Fibroblast of mammary gland (primary cell): ENCODE data around the gene NXNL1.

Source experiments
- DNase-seq: peaks from one replicate; pipeline ENCODE4 v3.0.0-alpha.2; 2010; ENCODE audit warnings: low read depth
- H3K4me3 ChIP-seq: 2 replicates; pipeline ENCODE4 v1.5.1; 2011; ENCODE audit warnings: low read depth, mild to moderate bottlenecking, low read length, moderate library complexity; ENCODE audit not compliant: control insufficient read depth
- TF ChIP-seq, protein P1 (sequence below): conservative IDR thresholded peaks from 2 replicates; pipeline ENCODE4 v1.5.1; 2011; ENCODE audit warnings: low read depth, low read length, inconsistent platforms; ENCODE audit not compliant: control insufficient read depth, insufficient read depth

Gene NXNL1

DNA sequence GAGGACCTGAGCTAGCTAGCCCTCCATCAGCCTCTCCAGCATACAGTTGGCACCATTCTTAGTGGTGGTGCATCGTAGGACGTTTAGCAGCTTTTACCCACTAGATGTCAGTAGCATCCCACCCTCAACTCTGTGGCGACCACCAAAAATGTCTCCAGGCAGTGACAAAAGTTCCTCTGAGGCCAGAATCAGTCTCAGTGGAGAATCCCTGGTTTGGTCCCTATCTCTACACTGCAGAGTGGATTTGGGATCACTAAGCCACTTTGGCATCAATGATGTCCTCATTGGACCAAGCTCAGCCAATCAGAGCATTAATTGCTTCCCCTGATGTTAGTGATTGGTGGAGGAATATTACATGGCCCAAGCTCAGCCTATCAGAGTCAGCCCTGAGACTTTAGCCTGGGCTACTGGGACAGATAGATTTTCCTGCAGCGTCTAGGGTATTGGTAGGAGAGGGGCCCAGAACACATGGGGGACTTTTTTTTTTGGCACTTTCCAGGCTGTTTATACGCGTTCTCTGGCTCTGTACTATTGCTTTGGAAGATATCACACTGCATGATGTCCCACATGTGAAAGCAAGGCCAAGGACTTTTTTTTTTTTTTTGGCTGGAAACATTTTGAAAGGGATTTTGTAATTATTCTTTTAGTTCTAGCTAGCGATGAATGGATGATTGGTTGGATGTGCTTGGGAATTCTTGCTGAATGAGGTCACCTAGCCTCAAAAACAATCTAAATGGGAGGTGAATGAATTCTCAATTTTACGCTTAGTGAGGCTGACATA is 19.3 kb downstream of the NXNL1 start:
- TF ChIP-seq, protein P1, sequence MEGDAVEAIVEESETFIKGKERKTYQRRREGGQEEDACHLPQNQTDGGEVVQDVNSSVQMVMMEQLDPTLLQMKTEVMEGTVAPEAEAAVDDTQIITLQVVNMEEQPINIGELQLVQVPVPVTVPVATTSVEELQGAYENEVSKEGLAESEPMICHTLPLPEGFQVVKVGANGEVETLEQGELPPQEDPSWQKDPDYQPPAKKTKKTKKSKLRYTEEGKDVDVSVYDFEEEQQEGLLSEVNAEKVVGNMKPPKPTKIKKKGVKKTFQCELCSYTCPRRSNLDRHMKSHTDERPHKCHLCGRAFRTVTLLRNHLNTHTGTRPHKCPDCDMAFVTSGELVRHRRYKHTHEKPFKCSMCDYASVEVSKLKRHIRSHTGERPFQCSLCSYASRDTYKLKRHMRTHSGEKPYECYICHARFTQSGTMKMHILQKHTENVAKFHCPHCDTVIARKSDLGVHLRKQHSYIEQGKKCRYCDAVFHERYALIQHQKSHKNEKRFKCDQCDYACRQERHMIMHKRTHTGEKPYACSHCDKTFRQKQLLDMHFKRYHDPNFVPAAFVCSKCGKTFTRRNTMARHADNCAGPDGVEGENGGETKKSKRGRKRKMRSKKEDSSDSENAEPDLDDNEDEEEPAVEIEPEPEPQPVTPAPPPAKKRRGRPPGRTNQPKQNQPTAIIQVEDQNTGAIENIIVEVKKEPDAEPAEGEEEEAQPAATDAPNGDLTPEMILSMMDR: peak; percentile 59
- H3K4me3 ChIP-seq: no peak overlapping the region
- peak; percentile 66 for DNase-seq

DNA sequence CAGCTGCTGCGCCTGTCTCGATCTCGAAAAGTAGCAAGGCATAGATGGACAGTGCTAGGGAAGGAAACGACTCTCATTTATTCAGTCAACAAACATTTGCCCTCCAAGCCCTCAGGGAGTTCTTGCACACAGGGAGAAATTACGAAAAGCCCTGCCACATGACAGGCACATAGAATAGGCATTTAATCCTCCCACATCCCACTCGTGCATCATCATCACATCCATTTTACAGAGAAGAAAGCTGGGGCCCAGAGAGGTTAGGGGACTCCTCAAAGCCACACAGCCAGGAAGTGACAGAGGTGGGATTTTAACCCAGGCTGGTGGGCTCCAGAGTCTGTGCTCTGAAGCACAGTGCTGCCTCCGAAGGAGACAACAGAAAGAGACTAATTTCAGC is 23.9 kb downstream of the NXNL1 start:
- TF ChIP-seq, protein P1: no peak
- H3K4me3 ChIP-seq: no peak overlapping the region
- DNase-seq: no peak

DNA sequence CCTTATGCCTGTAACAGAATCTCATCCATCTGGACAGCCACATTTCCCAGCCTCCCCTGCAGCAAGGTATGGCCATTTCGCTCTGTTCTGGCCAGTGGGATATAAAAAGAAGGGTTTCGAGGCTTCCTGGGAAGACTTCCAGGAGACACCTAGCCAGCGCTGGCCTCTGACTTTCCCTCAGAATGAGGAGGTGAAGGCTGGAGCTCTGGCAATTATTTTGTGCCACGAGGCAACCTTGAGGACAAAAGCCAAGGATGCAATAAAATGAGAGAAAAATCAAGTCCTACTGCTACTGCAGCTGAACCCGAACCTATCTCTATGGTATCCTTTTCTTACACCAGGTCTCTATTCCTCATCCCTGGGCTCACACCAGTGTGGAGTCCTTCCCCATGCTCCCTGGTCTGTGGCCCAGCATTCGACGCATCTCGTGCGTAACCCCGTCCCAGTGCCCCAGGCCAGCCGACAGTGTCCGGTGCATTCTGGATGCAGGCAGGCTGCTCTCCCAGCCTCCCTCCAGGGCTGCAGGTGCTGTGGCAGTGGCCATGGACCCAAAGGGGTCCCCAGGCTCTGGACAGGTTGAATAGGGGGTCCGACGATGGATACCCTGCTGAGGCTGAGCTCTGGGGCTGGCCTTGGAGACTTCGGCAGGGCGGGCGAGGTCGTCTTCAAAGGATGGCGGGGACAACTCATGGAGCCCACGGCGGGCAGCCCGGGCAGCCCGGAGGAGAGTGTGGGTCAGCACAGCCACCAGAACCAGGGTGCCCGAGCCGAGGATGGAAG is 24.4 kb downstream of the NXNL1 start:
- TF ChIP-seq, protein P1: no peak

DNA sequence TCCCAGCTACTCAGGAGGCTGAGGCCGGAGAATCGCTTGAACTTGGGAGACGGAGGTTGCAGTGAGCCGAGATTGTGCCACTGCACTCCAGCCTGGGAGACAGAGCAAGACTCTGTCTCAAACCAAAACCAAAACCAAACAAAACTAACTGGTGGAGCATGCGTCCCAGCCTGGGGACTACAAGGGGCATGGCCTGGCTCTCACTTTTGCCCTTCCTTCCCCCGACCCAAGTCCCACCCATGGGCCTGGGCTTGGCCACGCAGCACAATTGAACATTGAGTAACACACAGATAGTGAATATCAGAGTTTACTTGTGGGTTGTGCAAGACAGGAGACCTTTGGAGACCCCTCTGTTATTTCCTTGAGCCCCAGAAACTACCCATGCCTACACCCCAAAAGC is 25.5 kb downstream of the NXNL1 start:
- H3K4me3 ChIP-seq: no peak overlapping the region
- DNase-seq: no peak
- TF ChIP-seq, protein P1: no peak

More for the DNA sequence above, 24.4 kb downstream of the NXNL1 start:
- no peak for DNase-seq
- no peak overlapping the region for H3K4me3 ChIP-seq

DNA sequence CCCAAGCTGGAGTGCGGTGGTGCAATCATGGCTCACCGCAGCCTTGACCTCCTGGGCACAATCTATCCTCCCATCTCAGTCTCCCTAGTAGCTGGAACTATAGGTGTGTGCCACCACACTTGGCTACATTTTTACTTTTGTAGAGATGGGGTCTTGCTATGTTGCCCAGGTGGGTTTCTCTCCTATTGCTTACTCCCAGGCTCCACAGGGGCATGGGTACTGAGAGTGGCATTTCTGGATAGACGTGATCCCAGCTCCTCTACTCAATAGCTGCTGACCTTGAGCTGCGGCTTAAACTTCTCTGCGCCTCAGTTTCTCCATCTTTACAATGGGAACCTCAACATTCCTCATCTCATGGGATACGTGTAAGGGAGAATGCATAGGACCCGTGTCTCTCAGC is 29.3 kb downstream of the NXNL1 start:
- TF ChIP-seq, protein P1: no peak
- DNase-seq: no peak
- no peak overlapping the region for H3K4me3 ChIP-seq

DNA sequence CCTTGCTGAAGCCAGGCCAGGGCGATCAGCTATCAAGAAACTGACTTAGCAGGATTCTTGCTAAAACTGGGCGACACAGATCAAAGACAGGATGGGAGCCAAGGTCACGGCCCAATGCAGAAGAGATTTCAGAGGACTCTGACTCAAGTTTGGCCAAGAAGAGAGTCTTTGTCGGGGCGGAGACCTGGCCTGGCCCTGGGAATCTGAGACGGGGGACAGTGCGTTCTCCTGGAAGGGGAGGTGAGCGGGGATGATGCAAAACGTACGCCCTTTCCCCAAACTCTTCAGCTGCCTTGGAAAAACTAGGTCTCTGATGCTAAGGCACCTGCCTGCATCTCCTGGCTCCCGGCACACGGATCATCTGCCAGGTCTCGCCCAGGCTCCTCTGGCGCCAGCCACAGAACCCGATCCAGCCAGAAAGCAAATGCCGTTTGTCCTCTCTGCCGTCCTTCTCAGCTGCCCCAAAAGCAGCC is 31.0 kb downstream of the NXNL1 start:
- TF ChIP-seq, protein P1: no peak
- H3K4me3 ChIP-seq: no peak overlapping the region
- DNase-seq: no peak
